T-helper 1 cell treated with Interleukin-12 subunit alpha and Interleukin-12 subunit beta and Interleukin-4 antibody, amounts not matched to agents 30 ng/mL and 1 ng/mL, for 36 hours (primary cell): Measurements from ENCODE around the gene ADCY2. TPM values are rescaled to one million over a fixed set of nuclear protein-coding genes. Genes with fewer than 3 reads are reported as not detected.

Experiments used
- intact Hi-C: fragments of 100-400 bp; cut with micrococcal nuclease; formaldehyde crosslinking; loops from one replicate; pipeline ENCODE4 v1.15.1; 2024
- total RNA-seq: library from RNA; stranded (reverse); gene quantifications from 2 replicates; pipeline ENCODE4 v1.2.3, GENCODE V29; 2022

The ADCY2 gene
- total RNA-seq, 1 donor from 2014 or later, result not detected

DNA sequence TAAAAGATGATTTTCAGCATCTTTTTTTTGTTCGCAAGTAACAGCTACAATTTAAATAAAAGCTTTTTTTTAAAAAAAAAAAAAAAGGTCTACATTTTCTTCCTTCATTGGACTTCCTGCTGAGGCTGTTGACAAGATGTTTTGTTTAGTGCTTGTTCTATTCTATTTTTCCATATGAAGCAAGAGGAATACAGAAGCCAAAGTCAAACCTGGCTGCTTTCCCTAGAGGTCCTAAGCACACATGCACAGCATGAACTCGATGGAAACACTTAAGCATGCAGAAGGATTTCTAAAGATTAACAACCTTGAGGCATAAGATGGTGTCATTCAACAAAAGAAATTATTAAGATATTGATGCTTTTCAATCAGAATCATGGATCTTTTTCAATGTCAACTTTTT lies 105.1 kb downstream of the ADCY2 start:
- intact Hi-C loops, result no loop called here

DNA sequence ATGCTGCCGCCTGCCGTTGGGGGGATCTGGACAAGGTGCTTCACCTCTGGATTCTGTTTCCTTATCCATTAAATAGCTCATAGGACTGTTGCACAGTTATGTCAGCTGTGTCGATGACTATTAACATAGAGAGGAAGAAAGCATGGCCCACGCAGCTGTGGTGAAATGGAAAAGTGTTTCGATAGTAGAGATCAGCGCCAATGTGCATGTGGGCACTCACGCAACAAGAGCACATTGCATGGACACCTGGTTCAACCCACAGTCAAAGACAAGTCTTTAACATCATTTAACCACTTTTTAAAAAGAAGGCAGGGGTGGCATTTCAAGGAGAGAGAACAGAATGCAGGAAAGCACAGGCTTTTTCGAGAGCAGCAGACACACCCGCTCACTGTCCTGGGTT lies 107.6 kb downstream of the ADCY2 start:
- intact Hi-C loops, result no loop called here

DNA sequence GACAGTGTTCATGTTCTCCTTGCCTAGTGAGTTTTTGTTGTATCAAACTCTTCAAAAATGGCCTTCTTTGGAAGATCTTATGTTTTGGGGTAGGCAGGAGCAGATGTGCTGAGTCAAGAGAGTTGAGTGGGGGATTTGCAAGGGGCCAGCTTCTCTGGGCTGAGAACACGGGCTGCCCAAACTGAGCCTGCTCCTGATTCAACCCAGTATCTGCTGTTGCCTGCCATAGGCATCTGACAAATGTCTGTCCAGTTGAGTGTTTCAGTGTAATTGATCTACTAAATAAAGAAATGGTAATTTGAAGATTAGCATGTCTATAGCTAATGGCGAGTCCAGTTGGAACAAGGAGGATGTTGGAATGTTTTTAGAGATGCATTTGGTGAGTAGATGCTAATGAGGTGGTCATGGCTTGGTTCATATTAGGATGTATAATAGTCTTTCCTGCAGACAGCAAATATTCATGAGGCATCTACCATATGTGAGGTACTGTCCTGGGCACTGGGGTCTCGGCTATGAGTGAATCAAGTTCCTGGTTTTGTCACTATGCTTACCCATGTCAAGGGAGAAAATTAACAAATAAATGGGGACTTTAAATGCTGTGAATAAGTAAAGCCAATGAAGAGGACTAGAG lies 119.5 kb downstream of the ADCY2 start:
- intact Hi-C loops, result no loop called here

DNA sequence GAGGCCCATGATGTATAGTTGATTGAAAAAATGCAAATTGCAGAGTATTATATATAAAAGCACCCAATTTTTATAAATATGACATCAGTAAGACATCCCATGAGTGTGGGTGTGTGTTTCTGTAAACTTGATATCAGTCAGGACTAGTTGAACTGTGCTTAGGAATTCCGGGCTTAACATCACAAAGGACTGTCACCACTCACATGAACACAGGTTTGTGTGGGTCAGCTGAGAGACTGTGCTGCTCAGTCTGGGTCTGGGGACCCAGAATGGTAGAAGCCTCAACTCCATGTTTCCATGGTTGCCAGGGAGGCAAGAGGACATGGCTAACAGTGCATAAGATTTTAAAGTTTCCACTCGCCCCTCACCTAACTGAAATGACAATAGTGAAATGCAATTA lies 120.3 kb downstream of the ADCY2 start:
- intact Hi-C loops, result no loop called here

DNA sequence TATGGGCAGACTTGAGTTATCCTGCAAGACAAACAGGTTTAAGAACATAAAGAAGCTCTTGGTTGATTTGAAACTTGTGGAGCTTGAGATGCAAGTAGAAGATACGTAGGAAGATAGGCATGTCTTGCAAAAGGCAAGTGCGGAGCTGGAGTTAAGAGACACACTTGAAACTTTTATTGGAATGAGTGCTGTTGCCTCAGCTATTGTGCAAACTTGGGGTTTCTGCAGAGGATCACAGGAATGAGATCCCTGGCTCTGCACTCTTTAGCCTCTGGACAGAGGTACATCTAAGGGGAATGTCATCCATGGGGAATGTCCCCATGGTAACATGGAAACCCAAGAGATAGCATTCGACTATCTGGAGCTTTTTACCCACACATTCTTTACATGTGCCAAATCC lies 121.1 kb downstream of the ADCY2 start:
- intact Hi-C loops, result no loop called here

DNA sequence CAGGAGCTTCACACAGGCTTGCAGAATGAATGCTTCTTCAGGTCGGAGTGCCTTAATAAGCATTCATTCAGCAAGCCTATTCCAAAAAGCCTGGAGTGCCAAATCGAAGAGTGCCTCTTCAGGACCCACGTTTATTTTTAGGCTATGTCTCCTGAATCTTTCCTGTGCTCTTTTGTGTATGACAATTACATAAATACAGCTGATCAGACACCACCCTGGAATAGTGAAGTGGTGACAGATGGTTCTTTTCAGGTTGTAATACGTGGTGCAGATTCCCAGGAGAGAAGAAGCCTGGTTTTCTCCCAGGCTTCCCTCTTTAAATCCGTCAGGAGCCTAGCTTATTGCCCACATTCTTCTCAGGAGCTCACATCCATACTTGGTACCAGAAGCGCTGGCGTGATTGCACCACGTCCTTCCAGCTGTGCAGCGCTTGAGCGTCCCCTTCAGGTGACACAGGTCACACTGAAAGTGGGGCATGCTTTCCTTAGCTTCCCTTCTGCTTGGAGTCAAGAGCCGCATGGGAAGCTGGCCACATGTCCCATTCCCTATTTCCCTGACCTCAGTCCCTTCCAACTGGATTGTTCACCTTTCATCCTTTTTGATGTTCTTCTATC lies 123.1 kb downstream of the ADCY2 start:
- intact Hi-C loops, result no loop called here

DNA sequence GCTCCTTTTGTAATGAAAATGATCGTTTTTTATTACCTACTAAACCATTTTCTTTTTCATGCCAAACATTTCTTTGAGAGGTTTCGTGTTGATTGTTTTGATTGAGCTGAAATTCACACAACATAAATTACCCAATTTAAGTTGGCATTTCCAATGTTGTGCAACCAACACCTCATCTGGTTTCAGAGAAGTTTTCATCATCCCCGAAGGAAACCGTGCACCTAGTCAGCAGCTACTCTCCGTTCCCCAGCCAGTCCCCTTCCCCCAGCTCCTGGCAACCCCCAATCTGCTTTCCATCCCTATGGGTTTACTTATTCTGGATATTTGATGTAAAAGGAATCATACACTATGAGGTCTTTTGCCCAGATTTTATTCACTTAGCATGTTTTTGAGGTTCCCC lies 123.6 kb downstream of the ADCY2 start:
- intact Hi-C loops, result no loop called here

DNA sequence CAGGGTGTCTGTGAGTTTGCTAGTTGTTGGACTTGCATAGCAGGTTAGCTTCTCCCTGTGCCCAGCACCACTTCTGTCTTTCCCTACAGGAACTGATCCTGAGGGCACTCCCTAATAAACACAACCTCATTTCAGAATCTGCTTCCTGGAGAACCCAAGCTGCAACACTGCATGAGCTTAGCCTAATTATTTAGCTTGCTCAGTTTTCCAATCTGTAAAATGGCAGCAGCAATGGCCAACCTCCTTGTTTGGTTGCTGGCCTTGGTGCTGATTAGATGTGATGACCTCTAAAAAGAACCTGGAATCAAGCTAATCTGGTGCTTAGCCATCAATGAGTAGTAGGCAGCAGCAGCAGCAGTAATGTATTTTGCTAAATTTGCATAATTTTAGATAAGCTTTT lies 133.9 kb downstream of the ADCY2 start:
- intact Hi-C loops, result no loop called here

DNA sequence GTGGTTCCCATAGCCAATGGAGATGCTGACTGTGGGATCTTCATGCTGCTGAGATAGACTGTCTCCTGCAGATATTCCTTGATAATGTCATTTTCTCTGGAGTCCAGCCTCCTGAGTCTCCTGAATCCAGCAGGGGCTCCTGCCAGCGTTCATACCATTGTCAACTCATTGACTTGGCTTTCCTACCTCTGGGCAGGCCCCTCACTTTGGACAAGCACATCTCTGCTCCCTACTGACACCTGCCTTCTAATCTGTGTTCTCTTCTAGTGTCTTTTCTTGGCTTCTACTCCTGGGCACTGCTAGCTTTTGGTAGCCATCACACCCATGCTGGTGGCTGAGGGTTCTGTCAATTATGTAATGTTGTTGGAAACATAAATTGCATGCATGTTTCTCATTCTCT lies 138.0 kb downstream of the ADCY2 start:
- intact Hi-C loops, result no loop called here

DNA sequence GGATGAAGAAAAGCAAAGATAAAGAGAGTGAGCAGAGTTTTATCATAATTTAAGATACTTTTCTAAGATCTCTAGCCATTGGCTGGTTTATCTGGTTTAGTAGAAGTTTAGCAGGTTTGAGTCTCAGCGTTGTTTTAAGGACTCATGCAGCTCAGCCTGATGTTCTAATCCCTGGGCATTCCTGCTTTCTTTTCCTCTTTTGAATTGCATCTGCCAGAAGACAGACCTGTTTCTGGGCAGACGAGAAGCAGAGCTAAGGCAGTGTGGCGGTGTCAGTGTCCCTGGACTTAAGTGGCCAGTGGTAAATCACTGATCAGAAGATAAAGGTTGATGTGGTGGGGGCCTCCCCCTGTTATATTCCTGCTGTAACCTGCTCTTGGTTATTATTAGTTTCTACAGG lies 138.6 kb downstream of the ADCY2 start:
- intact Hi-C loops, result no loop called here

DNA sequence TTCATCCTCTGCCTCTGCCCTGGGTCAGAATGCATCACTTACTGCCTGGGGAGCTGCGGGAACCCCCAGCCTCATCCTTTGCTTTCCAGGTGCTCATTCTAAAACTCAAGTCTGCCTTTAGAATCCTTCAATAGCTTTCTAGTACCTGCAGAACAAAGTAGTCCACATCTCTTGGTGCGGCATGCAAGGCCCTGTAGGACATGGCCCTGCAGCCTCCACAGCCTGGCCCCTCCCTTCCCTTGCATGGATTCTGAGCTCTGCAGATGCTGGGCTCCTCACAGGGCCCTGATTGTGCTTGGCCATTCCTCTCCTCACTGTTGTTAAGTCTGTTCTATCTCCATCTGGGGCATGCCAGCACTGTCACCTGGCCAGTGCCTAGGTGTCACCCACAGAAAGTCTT lies 141.6 kb downstream of the ADCY2 start:
- intact Hi-C loops, result no loop called here

DNA sequence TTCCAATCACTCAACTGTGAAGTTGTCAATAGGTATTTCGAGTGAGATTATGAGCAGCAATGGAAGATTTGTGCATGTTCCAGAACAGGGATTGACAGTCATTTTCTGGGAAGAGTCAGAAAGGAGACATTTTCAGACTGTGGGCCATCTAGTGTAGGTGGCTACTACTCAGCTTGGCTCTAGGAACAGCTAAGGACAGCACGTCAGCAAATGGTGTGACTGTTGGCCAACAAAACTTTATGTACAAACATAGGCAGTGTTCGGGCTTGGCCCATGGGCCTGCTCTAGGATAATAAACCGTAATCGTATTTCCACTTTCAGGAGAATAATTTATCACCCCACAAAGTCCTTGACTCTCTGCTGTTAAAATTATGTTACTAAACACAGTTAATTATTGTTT lies 143.6 kb downstream of the ADCY2 start:
- intact Hi-C loops, result no loop called here

DNA sequence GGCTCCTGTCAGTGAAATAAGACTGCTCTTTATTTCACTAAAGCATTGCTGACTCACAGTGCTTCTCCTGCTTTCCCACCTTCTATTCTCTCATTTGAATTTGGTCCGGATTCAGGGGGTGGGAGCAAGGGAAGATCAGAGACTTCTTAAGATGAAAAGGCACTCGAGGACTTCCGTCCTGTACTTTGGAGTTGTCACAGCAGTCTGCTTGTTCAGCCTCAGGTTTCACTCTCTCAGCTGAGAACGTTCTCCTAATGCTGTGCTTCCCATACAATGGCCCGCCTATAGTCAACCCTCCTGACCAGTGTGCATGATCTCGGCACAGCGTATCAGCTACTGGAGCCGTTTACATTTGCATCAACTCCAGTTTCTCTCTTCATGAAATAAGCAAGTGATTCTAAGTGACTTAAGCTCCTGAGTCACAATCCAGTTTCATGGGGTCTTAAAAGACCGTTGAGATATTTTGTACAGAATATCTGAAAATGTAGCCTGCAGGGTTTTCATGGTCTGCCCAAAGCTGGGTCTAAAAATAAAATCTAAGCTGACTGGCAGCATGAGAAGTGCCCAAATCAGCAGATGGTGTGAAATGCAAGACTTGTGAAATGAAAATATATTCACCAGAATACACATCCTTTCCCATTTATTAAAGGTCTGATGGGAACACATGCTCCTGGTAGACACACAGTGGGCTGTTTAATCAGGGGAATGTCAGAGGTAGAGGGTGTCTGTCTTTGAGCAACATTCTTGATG lies 145.0 kb downstream of the ADCY2 start:
- intact Hi-C loops, result no loop called here

DNA sequence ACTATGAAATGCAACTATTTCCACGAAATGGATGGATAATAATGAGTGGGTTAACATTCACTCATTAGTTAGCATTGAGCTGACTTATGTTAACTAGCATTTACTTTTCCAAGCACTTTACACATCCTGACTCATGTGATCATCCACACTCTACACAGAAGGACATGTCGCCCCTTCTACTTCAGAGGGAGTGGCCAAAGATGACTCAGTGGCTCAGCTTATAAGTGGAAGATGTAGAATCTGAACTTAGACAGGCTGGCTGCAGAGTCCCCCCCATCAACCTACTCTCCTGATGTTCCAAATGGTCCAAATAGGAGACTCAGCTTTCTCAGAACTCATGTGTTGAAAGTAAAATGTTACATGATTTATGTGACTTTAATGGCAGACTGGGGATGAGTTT lies 146.0 kb downstream of the ADCY2 start:
- intact Hi-C loops, result no loop called here

DNA sequence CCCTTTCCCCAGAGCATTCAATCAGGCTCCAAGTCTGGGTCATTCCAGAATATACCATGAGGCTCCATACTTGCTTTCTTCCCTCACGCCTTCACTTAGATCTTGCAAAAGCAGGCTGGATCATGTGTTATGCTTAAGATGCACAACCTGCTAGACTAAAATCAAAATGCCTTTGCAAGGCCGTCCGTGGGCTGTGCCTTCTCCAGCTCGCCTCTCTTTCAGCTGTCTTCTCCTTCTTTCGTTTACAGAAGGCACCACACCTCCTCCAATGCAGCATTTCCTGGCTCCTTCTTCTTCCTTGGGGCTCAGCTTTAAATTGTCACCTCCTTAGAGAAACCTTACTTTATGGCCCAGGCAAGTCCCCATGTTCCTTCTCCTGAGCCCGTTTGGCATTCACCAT lies 150.6 kb downstream of the ADCY2 start:
- intact Hi-C loops, result no loop called here

DNA sequence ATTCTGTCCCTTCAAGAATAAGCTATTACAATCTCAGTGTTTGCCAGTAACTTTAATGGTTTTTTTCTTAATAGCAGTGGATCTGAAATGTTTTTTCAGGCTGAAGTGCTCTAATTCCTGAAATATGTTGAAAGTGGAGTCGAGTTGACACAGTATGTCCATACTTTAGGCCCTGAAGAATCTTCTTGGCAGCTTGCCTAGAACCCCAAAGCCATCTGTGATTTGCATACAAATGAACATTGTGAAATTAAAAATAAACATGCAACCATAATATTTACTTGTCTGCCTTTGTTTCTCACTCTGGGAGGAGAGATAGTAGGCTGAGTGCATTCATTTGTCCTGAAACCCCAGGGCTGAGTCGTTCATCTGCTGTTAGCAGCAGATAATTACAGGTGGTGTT lies 152.7 kb downstream of the ADCY2 start:
- intact Hi-C loops, result no loop called here

DNA sequence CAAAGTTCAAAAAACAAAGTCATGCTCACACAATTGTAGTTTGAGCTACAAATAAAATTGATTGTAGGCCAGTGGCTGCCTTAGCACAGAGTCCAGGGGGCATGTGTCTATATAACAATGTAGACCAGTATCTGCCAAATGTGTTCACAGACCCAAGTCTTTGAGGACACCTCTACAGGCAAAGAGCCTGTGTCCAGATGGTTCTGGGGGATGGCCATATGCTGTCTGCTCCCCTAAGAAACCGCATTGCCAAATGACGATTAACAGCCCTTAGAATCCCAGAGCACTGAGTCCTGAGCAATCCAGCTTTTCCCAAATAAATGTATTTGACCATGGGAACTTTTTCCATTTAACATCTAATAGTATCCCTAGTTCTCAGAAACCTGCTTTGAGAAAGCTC lies 169.6 kb downstream of the ADCY2 start:
- intact Hi-C loops, result no loop called here

DNA sequence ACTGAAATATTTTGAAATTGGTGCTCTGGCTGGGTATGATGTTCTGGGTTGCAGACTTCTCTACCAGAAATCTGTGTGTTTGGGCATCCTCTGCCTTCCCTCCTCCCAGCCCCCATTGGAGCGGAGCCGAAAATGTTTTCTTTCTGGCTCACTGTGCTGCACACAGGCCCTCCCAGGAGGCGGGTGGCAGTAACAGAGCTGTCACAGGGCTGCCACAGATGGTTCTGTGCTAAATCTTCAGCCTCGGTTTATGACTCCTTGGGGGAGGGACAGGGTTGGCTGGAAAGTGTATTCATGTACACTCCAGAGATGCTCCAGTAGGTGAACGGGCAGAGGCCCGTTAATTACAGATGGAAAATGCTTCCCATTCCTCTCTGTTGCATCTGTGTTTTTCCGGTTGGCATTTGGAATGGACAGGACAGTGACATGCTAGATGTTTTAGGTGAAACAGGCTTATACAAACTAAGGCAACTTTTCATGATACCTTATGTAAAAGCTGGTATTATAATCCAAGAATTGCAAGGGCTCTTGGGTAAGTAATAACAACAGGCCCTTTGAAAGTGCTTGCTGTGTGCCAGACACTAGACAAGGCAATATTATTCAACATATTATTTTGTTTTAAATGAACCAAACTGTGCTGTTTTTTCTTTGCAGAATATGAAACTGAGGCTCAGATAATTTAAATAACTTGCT lies 180.2 kb downstream of the ADCY2 start:
- intact Hi-C loops, result no loop called here

DNA sequence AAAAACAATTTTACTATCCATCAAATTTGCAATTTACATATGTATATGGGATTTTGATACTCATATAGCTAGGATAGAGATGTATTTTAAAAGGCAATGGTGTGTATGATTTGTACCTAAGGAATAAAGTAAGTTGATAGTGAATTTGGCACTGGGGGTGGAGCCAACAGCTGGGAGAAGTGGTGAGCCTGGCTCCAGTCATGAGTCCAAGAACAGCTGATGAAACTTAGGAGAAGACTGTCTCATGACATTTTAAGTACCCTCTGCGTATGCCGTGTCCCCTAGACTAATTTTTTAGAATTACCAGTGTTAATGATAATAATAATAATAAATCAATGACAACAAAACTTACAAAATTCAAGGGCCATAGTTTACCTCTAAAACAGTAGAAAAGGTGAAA lies 181.4 kb downstream of the ADCY2 start:
- intact Hi-C loops, result no loop called here

DNA sequence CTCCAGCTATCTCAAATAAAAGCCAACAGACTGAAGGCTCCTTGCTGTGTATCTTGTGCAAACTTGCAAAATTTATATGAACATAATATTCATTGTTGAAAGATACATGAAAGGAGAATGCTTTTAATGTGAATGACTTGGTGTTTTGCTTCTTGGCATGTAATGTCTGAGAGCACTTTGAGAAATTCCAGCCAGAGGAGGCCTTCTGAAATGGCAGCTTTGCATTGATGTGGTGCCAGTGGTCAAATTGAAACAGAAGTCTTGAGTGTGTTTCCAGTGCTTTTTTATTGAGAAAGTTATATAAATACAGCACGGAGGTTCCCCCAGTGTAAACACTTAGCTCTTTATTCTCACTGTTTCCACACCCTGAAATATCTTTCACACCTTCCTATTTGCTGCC lies 182.1 kb downstream of the ADCY2 start:
- intact Hi-C loops, result no loop called here

DNA sequence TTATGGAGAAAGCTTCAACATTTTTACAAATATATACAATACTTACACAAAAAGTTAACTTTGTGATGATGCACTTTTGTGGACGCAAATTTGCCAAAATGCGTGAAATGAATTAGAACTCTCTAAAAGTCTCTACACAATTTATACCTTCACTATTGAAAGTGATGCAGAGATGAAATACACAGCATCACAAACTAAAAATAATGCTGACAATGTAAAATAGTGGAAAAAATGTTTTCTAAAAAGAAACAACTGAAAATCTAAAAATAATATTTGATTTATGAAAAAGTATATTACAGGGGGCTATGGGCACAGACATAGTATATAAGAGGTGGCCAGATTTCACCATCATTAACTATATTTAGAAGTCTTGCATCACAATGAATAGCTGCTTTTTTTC lies 188.8 kb downstream of the ADCY2 start:
- intact Hi-C loops, result no loop called here

DNA sequence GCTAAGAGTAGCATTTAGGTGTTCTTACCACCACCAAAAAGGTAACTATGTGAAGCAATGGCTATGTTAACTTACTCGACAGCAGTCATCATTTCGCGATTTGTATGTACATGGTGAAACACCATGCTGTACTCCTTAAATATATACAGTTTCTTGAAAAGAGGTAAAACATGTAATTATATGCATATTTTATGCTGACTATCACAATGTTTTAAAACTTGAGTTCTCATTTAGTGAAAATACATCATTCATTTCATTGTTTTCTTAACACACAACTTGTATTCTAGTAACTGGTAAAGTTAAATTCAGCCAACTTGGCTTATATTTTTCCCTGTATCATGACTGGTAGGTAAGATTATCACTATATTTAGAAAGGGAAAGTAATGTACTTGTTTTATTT lies 189.9 kb downstream of the ADCY2 start:
- intact Hi-C loops, result no loop called here
